GM11168 (cell line): ENCODE results near the gene NRTN.
"Not testable (repeated sequence)": the region's sequence is repeated elsewhere in the genome, so short reads cannot be mapped to it uniquely, and the experiment has no call there.

Experiments
- in situ Hi-C: fragments of 300-500 bp; cut with MboI; formaldehyde crosslinking; loops from one replicate; pipeline ENCODE4 v1.12.0; 2022; ENCODE audit warnings: low sequenced_read_pairs; ENCODE audit not compliant: unreplicated experiment

Gene NRTN

GRCh38 chr19:5804516-5805461 is at the start of gene NRTN:
Gene NRTN, plus strand, starts transcription at chr19:5805067. Its CDS starts 19,099 bp downstream, at chr19:5824166.
- in situ Hi-C loops, result no loop called here

GRCh38 chr19:5762608-5763217 is 42.2 kb upstream of the NRTN start:
- in situ Hi-C loops, result no loop called here

- in situ Hi-C loops, result no loop called here
These were observed 39.6 kb upstream of the NRTN start for GRCh38 chr19:5765220-5765619.

- in situ Hi-C loops, result no loop called here
These were observed 36.9 kb upstream of the NRTN start for GRCh38 chr19:5767949-5768348.

- in situ Hi-C loops, result no loop called here
These were observed 32.5 kb upstream of the NRTN start for GRCh38 chr19:5772416-5772815.

- in situ Hi-C loops, result no loop called here
These were observed 31.6 kb upstream of the NRTN start for GRCh38 chr19:5773276-5773675.

- in situ Hi-C loops, result no loop called here
These were observed 29.9 kb upstream of the NRTN start for GRCh38 chr19:5774921-5775320.

GRCh38 chr19:5775668-5776309 is 29.1 kb upstream of the NRTN start:
- in situ Hi-C loops, result no loop called here

GRCh38 chr19:5778402-5778801 is 26.5 kb upstream of the NRTN start:
- in situ Hi-C loops, result no loop called here

GRCh38 chr19:5780916-5781315 is 24.0 kb upstream of the NRTN start:
- in situ Hi-C loops, result not testable (repeated sequence)

GRCh38 chr19:5782322-5782721 is 22.5 kb upstream of the NRTN start:
- in situ Hi-C loops, result no loop called here

- in situ Hi-C loops, result no loop called here
These were observed 21.6 kb upstream of the NRTN start for GRCh38 chr19:5782945-5783919.

- in situ Hi-C loops, result no loop called here
These were observed 20.2 kb upstream of the NRTN start, which contains the start of gene PRR22 for GRCh38 chr19:5784581-5785147. Gene PRR22, minus strand, starts transcription at chr19:5784746. Its CDS starts 86 bp downstream, at chr19:5784660.

- in situ Hi-C loops, result no loop called here
These were observed 19.4 kb upstream of the NRTN start for GRCh38 chr19:5785423-5785822.

- in situ Hi-C loops, result no loop called here
These were observed 18.1 kb upstream of the NRTN start for GRCh38 chr19:5786593-5787408.

GRCh38 chr19:5787409-5788182 is 17.3 kb upstream of the NRTN start:
- in situ Hi-C loops, result no loop called here

- in situ Hi-C loops, result no loop called here
These were observed 16.4 kb upstream of the NRTN start for GRCh38 chr19:5788422-5788821.

- in situ Hi-C loops, result no loop called here
These were observed 15.5 kb upstream of the NRTN start for GRCh38 chr19:5789351-5789761.
